K562 (cell line): Measurements from ENCODE around the gene ACY1. TPM values are rescaled to one million over a fixed set of nuclear protein-coding genes. Genes with fewer than 3 reads are reported as not detected.

ENCODE experiments used
- BRCA1 ChIP-seq, 2 experiments: fragments of 450-650 bp in 1 of 2; sonication (generic) in 1 of 2; formaldehyde crosslinking in 1 of 2; IDR thresholded peaks; 2 replicates each; pipeline versions ENCODE4 v1.5.0 to v1.6.1; 2017 to 2020; ENCODE audit warnings: mild to moderate bottlenecking in 1 of 2, missing genetic modification reagents in 1 of 2
- CBFA2T2 ChIP-seq: fragments of 450-650 bp; conservative IDR thresholded peaks from 2 replicates; pipeline ENCODE4 v1.6.1; 2017; ENCODE audit warnings: mild to moderate bottlenecking
- CBX3 ChIP-seq, 2 experiments: IDR thresholded peaks; 1 replicate in 1 of 2; 2 replicates in 1 of 2; pipeline ENCODE4 v1.6.1; 2012; ENCODE audit warnings: inconsistent platforms in 2 of 2, low read length in 2 of 2, borderline replicate concordance in 1 of 2, control low read depth in 1 of 2
- KAT8 ChIP-seq: fragments of 450-650 bp; IDR thresholded peaks from 2 replicates; pipeline ENCODE4 v1.6.1; 2016; ENCODE audit warnings: low read depth, mild to moderate bottlenecking
- KLF1 ChIP-seq: fragments of 450-650 bp; IDR thresholded peaks from 2 replicates; pipeline ENCODE4 v1.6.1; 2016; ENCODE audit warnings: missing genetic modification characterization, missing compliant biosample characterization
- NFYB ChIP-seq: IDR thresholded peaks from 2 replicates; pipeline ENCODE4 v1.6.1; 2011; ENCODE audit warnings: mild to moderate bottlenecking, moderate library complexity; ENCODE audit not compliant: insufficient read length; ENCODE audit errors: extremely low read depth
- RFX5 ChIP-seq: IDR thresholded peaks from 2 replicates; pipeline ENCODE4 v1.6.1; 2011; ENCODE audit warnings: low read depth, mild to moderate bottlenecking, improper control_type of control experiment, low read length
- SNAPC5 ChIP-seq: fragments of 250-450 bp; sonication (Bioruptor Pico); IDR thresholded peaks from 2 replicates; pipeline ENCODE4 v1.8.0; 2021; ENCODE audit warnings: moderate library complexity, mild to moderate bottlenecking, inconsistent platforms
- STAT5A ChIP-seq: IDR thresholded peaks from 2 replicates; pipeline ENCODE4 v1.6.1; 2012; ENCODE audit warnings: low read length, inconsistent platforms, borderline replicate concordance
- ZNF445 ChIP-seq: fragments of 250-450 bp; sonication (Bioruptor Pico); IDR thresholded peaks from 2 replicates; pipeline ENCODE4 v1.4.0; 2020; ENCODE audit warnings: low read depth, mild to moderate bottlenecking, moderate library complexity
- polyA plus RNA-seq, 8 experiments: library from polyadenylated mRNA; depleted of rRNA in 4 of 8; stranded (reverse) in 5 of 8; unstranded in 3 of 8; fragments of >200 nt; fragmentation: Nextera tagmentation in 2 of 8; fragmentation: Illumina TruSeq in 1 of 8; extraction: Ambion mirVana in 2 of 8; extraction: Trizol in 1 of 8; gene quantifications; 2 replicates each; pipeline versions ENCODE4 v1.2.1 to v1.2.3, GENCODE V29; 2011 to 2014; ENCODE audit warnings: inconsistent platforms in 1 of 8, missing spikeins in 1 of 8
- total RNA-seq, 7 experiments: library from RNA; depleted of rRNA in 6 of 7; stranded (reverse); fragments of >200 nt in 6 of 7; fragmentation: Illumina TruSeq in 2 of 7; extraction: Trizol in 2 of 7; gene quantifications; 2 replicates each; pipeline versions ENCODE4 v1.2.1 to v1.2.3, GENCODE V29; 2011 to 2021; ENCODE audit warnings: low replicate concordance in 1 of 7
- TF ChIP-seq, protein P1 (sequence below), 2 experiments: fragments of 450-650 bp; IDR thresholded peaks; 2 replicates each; pipeline ENCODE4 v1.6.1; 2016
- TF ChIP-seq, protein P2 (sequence below), 2 experiments: fragments of 450-650 bp in 1 of 2; sonication (generic) in 1 of 2; formaldehyde crosslinking in 1 of 2; IDR thresholded peaks; 2 replicates each; pipeline versions ENCODE4 v1.7.1 to v1.9.0; 2016 to 2022; ENCODE audit warnings: inconsistent platforms in 1 of 2, mild to moderate bottlenecking in 1 of 2, missing genetic modification reagents in 1 of 2
- TF ChIP-seq, protein P3 (sequence below): fragments of 200-800 bp; sonication (Bioruptor generic); IDR thresholded peaks from 2 replicates; pipeline ENCODE4 v1.6.1; 2017; ENCODE audit warnings: missing genetic modification characterization, missing compliant biosample characterization

ACY1 gene
- total and polyA plus RNA-seq, 9 of the 15 experiments (the other 6 are each of a cell fraction or from before 2014, with no cell fraction given), result 70.7 to 195 (median 123) TPM

GRCh38 chr3:51982838-51983577 is at the start of gene ACY1 (continued):
- TF ChIP-seq STAT5A, result no peak
- no peak for TF ChIP-seq KAT8
- peak; percentile 58 for TF ChIP-seq KLF1 (tag)
- no peak for TF ChIP-seq BRCA1 (IDR thresholded peaks at IDR 0.05)
- 0 out of 2 replicates have a peak, but pooled peaks have one; percentile 69 for TF ChIP-seq BRCA1 (CRISPR knock-in tag; IDR thresholded peaks at IDR 0.05)
- no peak for TF ChIP-seq SNAPC5 (CRISPR knock-in tag)
- TF ChIP-seq, protein P1, sequence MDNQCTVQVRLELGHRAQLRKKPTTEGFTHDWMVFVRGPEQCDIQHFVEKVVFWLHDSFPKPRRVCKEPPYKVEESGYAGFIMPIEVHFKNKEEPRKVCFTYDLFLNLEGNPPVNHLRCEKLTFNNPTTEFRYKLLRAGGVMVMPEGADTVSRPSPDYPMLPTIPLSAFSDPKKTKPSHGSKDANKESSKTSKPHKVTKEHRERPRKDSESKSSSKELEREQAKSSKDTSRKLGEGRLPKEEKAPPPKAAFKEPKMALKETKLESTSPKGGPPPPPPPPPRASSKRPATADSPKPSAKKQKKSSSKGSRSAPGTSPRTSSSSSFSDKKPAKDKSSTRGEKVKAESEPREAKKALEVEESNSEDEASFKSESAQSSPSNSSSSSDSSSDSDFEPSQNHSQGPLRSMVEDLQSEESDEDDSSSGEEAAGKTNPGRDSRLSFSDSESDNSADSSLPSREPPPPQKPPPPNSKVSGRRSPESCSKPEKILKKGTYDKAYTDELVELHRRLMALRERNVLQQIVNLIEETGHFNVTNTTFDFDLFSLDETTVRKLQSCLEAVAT (IDR thresholded peaks at IDR 0.05), result no peak
- TF ChIP-seq NFYB, result peak; percentile 15
- TF ChIP-seq CBX3 (IDR thresholded peaks at IDR 0.05; ENCODE audit: borderline replicate concordance in 1 of 2, low read length in 2 of 2), result peak in 1 of 2 experiments; percentile 41; a peak in 1 of 3 replicates
- TF ChIP-seq, protein P2, sequence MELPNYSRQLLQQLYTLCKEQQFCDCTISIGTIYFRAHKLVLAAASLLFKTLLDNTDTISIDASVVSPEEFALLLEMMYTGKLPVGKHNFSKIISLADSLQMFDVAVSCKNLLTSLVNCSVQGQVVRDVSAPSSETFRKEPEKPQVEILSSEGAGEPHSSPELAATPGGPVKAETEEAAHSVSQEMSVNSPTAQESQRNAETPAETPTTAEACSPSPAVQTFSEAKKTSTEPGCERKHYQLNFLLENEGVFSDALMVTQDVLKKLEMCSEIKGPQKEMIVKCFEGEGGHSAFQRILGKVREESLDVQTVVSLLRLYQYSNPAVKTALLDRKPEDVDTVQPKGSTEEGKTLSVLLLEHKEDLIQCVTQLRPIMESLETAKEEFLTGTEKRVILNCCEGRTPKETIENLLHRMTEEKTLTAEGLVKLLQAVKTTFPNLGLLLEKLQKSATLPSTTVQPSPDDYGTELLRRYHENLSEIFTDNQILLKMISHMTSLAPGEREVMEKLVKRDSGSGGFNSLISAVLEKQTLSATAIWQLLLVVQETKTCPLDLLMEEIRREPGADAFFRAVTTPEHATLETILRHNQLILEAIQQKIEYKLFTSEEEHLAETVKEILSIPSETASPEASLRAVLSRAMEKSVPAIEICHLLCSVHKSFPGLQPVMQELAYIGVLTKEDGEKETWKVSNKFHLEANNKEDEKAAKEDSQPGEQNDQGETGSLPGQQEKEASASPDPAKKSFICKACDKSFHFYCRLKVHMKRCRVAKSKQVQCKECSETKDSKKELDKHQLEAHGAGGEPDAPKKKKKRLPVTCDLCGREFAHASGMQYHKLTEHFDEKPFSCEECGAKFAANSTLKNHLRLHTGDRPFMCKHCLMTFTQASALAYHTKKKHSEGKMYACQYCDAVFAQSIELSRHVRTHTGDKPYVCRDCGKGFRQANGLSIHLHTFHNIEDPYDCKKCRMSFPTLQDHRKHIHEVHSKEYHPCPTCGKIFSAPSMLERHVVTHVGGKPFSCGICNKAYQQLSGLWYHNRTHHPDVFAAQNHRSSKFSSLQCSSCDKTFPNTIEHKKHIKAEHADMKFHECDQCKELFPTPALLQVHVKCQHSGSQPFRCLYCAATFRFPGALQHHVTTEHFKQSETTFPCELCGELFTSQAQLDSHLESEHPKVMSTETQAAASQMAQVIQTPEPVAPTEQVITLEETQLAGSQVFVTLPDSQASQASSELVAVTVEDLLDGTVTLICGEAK (IDR thresholded peaks at IDR 0.05), result peak; percentile 53
- TF ChIP-seq, protein P2 (CRISPR knock-in tag; IDR thresholded peaks at IDR 0.05), result no peak
- TF ChIP-seq ZNF445 (CRISPR knock-in tag), result no peak
- peak; percentile 29; the same call in 1 of the 2 replicates for TF ChIP-seq CBFA2T2
- TF ChIP-seq, protein P3, sequence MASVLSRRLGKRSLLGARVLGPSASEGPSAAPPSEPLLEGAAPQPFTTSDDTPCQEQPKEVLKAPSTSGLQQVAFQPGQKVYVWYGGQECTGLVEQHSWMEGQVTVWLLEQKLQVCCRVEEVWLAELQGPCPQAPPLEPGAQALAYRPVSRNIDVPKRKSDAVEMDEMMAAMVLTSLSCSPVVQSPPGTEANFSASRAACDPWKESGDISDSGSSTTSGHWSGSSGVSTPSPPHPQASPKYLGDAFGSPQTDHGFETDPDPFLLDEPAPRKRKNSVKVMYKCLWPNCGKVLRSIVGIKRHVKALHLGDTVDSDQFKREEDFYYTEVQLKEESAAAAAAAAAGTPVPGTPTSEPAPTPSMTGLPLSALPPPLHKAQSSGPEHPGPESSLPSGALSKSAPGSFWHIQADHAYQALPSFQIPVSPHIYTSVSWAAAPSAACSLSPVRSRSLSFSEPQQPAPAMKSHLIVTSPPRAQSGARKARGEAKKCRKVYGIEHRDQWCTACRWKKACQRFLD (CRISPR knock-in tag), result peak; percentile 53; the same call in 1 of the 2 replicates
- TF ChIP-seq RFX5, result no peak
